ENCODE data around the gene GMNC. TPM values are rescaled to one million over a fixed set of nuclear protein-coding genes. Genes with fewer than 3 reads are reported as not detected.

The GMNC gene, protein sequence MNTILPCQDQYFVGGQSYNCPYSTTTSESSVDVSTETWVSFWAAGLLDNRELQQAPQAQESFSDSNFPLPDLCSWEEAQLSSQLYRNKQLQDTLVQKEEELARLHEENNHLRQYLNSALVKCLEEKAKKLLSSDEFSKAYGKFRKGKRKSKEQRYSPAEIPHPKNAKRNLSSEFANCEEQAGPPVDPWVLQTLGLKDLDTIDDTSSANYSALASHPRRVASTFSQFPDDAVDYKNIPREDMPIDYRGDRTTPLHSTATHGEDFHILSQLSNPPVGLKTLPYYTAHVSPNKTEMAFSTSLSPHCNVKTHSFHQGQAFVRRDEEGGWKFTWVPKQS
- total RNA-seq (2014; rRNA removed; shearing (Covaris generic)) (not detected in 2 replicates), total RNA-seq (2022) (not detected in 2 replicates), Bru-seq, nascent RNA (not detected), BruChase-seq, experiment 1, labeled RNA remaining after a 6-hour chase (not detected), BruChase-seq, experiment 2, labeled RNA remaining after a 2-hour chase (not detected)
- long read RNA-seq: 0 reads

DNA sequence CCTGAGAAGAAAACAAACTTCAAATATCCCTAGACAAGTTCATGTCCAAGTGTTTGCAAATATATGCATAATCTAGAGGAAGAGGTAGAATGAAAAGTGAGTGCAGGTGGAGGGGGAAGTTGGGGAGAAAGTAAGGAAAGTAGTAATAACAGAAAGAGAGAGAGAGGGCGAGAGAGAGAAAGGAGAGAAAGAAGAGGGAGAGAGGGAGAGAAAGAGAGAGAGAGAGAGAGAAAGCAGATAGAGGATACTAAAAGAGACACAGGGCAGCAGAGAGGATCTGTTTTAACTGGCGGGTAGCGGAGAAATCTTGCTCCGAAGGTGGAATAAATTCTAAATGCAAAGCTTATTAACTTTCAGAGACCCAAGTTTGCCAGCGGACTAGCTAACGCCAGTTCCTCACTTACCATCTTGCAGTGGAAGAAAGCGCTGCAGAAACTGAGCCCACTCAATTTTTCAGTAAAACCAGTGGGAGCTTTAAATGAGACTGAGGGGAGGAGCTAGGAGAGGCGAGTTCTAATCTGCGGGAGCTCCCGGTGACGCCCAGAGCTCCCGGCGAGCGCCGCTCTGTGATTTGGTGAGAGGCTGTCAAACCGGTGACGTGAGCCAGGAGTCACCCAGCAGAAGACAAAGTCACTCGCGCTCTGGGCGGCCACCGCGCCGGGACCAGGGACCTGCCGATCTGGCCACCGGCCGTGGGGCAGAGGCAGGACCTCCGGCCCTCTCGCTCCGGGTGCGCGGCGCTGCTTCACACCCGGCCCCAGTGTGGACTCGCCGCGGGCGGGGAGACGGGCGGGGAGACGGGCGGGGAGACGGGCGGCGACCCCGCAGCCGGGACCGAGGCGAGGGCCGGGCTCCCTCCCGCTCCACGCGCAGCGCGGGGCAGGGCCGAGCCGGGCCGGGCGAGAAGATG lies at the start of gene GMNC:
Gene GMNC (minus strand): TSS at position 486 of the 910 bp plus-strand sequence. CDS start 79 bp downstream, at position 407.
- no peak for DNase-seq (ENCODE audit: low spot score)
- Histone ChIP-seq H3K4me1 (ENCODE audit: insufficient read depth, low read length, poor library complexity, severe bottlenecking) (no peaks in the 10 kb centered on the region), H3K79me2 (ENCODE audit: insufficient read depth, low read depth, low read length) (no peaks in the 10 kb centered on the region), H3K9me3 (ENCODE audit: low read length) (no peaks in the 10 kb centered on the region), H4K20me1 (ENCODE audit: insufficient read depth, low read length) (no peaks in the 10 kb centered on the region), H3K36me3 (ENCODE audit: insufficient read depth, low read length) (no peaks in the 10 kb centered on the region), H3K4me2 (ENCODE audit: low read length) (no peak within 1 kb of the TSS), H3K27ac (ENCODE audit: low read depth, low read length, poor library complexity, severe bottlenecking) (no peak within 1 kb of the TSS), H3K4me3 (ENCODE audit: low read depth, low read length, poor library complexity, severe bottlenecking) (no peak within 1 kb of the TSS), H3K9me2 (ENCODE audit: insufficient read depth, low read length) (no peaks in the 10 kb centered on the region), H2AFZ (ENCODE audit: low read length) (no peak within 1 kb of the TSS)
- BruUV-seq (replicated peaks): no TSS peak
- TF ChIP-seq, protein P1, sequence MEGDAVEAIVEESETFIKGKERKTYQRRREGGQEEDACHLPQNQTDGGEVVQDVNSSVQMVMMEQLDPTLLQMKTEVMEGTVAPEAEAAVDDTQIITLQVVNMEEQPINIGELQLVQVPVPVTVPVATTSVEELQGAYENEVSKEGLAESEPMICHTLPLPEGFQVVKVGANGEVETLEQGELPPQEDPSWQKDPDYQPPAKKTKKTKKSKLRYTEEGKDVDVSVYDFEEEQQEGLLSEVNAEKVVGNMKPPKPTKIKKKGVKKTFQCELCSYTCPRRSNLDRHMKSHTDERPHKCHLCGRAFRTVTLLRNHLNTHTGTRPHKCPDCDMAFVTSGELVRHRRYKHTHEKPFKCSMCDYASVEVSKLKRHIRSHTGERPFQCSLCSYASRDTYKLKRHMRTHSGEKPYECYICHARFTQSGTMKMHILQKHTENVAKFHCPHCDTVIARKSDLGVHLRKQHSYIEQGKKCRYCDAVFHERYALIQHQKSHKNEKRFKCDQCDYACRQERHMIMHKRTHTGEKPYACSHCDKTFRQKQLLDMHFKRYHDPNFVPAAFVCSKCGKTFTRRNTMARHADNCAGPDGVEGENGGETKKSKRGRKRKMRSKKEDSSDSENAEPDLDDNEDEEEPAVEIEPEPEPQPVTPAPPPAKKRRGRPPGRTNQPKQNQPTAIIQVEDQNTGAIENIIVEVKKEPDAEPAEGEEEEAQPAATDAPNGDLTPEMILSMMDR (conservative IDR thresholded peaks at IDR 0.05; ENCODE audit: low read length): no peak
- no peak for TF ChIP-seq EZH2phosphoT487 (IDR thresholded peaks at IDR 0.05; ENCODE audit: borderline replicate concordance, low read depth, low read length)
- intact Hi-C loops (cut with micrococcal nuclease; ENCODE audit: unreplicated experiment): no loop called here
- ChIA-PET CTCF (ENCODE audit: unreplicated experiment) (interaction anchor here (0.5 kb wide), 1 partner anchor 755 kb away, joined by 4 read pairs; no protein-coding TSS in a partner anchor), POLR2A (interaction anchor here (0.6 kb wide), 1 partner anchor 85 kb away, joined by 3 read pairs; no protein-coding TSS in a partner anchor)

DNA sequence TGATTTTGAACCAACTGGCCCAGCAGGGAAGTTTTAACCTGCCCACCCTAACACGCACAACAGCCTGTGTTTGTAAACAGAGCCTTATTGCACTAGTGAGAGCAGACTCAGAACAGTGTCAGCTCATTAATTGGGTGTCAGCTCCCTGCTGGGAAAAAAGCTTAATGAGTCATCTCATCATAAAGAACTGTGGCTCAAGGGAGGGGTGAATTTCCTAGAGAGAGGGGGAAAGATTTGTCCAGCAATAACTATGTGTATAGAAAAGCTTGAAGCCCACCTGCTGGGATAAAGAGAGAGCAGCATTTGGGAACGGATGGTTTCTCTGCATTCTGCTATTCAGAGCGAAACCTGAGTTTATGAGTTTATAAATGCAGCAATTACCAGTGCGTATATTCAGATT lies 48.9 kb upstream of the GMNC start:
- ChIA-PET CTCF (ENCODE audit: unreplicated experiment) (no interaction called here), POLR2A (interaction anchor here (0.5 kb wide), 1 partner anchor 77 kb away, joined by 7 read pairs; no protein-coding TSS in a partner anchor)
- Histone ChIP-seq H3K9me2 (ENCODE audit: insufficient read depth, low read length) (no peaks in the 10 kb centered on the region), H3K4me1 (ENCODE audit: insufficient read depth, low read length, poor library complexity, severe bottlenecking) (no peaks in the 10 kb centered on the region), H3K36me3 (ENCODE audit: insufficient read depth, low read length) (no peaks in the 10 kb centered on the region), H3K4me3 (ENCODE audit: low read depth, low read length, poor library complexity, severe bottlenecking) (no peak overlapping the region), H3K27ac (ENCODE audit: low read depth, low read length, poor library complexity, severe bottlenecking) (no peak overlapping the region), H3K79me2 (ENCODE audit: insufficient read depth, low read depth, low read length) (no peaks in the 10 kb centered on the region), H2AFZ (ENCODE audit: low read length) (no peak overlapping the region), H4K20me1 (ENCODE audit: insufficient read depth, low read length) (no peaks in the 10 kb centered on the region), H3K4me2 (ENCODE audit: low read length) (no peak overlapping the region), H3K9me3 (ENCODE audit: low read length) (no peaks in the 10 kb centered on the region)
- TF ChIP-seq, protein P1 (conservative IDR thresholded peaks at IDR 0.05; ENCODE audit: low read length): no peak
- TF ChIP-seq EZH2phosphoT487 (IDR thresholded peaks at IDR 0.05; ENCODE audit: borderline replicate concordance, low read depth, low read length): no peak
- no TSS peak for BruUV-seq (replicated peaks)
- intact Hi-C loops (cut with micrococcal nuclease; ENCODE audit: unreplicated experiment): no loop called here
- no peak for DNase-seq (ENCODE audit: low spot score)
